DMS79 treated with DMSO at 0.1 percent for 48 hours (cell line): ENCODE data around the gene FBXO11.
A peak's percentile ranks its signal among the peaks of the same experiment; 100 is the strongest.

Experiments
- DNase-seq: peaks from one replicate; lab custom pipeline; 2025; lab: John Stamatoyannopoulos, UW

The FBXO11 gene

DNA sequence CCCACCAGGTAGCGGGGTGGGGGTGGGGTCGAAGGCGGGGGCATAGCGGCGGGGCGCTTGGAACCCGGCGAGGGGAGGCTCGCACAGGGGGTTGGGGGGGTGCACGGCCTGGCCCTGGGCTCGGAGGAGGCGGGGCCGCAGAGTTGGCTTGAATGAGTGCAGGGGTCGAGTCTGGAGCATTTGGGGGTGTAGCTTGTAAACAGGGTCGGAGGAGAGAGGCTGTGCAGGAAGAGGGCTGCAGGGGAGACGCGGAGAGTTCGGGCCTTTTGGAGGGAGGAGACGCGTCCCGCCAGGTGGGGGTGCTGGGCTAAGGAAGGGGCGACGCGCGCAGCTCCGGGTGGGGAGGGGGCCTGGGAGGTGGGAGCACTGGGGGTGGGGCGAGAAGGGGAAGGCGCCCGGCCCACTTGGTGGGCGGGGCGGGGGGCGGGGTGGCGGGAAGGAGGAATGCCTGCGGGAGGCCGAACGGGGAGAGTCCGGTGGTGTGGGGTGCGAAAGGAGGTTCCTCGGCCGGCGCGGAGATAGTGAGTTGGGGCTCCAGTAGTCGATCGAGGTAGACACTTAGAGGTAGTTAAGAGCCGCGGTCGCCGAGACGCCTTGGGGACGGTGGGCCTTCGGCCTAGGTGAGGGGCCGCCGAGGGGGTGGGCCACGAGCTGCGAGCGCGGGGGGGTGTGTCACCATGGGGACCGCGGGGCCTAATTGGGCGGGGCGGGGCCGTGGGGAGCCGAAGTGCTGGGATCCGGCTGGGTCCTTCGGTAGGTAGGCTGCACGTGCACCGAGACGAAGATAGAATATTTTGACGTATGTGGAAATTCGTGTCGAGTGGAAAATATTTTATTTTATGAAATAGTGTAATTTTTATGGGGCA lies 122.6 kb downstream of the FBXO11 start:
- DNase-seq: peak; percentile 75

DNA sequence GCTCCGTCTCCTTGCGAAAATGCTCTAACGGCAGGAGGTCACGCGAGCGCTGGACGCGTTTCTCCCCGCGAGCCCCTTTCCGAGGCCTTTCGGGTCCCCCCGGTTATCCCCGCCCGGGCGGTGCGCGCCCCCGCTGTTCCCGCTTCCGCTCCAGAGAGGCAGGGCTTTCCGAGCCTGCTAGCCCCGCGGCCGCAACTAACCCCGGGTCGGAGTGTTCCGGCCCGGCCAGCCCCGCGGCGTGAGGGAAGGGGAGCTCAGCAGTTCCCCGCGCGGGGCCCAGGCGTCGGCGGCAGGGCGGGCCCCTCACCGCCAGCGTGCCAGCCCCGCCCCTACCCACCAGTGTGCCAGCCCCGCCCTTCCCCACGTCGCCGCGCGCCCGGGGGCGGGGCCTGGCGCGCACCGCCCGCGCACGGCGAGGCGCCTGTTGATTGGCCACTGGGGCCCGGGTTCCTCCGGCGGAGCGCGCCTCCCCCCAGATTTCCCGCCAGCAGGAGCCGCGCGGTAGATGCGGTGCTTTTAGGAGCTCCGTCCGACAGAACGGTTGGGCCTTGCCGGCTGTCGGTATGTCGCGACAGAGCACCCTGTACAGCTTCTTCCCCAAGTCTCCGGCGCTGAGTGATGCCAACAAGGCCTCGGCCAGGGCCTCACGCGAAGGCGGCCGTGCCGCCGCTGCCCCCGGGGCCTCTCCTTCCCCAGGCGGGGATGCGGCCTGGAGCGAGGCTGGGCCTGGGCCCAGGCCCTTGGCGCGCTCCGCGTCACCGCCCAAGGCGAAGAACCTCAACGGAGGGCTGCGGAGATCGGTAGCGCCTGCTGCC lies 123.4 kb downstream of the FBXO11 start, which contains the start of gene MSH6:
MSH6 (plus strand) TSS at position 475 of the 815 bp plus-strand sequence; CDS start at position 564, 89 bp downstream.
- peak; percentile 82 for DNase-seq

GRCh38 chr2:47782381-47782670 lies 124.0 kb downstream of the FBXO11 start:
- DNase-seq: peak; percentile 62

GRCh38 chr2:47779426-47779790 lies 126.9 kb downstream of the FBXO11 start:
- no peak for DNase-seq

DNA sequence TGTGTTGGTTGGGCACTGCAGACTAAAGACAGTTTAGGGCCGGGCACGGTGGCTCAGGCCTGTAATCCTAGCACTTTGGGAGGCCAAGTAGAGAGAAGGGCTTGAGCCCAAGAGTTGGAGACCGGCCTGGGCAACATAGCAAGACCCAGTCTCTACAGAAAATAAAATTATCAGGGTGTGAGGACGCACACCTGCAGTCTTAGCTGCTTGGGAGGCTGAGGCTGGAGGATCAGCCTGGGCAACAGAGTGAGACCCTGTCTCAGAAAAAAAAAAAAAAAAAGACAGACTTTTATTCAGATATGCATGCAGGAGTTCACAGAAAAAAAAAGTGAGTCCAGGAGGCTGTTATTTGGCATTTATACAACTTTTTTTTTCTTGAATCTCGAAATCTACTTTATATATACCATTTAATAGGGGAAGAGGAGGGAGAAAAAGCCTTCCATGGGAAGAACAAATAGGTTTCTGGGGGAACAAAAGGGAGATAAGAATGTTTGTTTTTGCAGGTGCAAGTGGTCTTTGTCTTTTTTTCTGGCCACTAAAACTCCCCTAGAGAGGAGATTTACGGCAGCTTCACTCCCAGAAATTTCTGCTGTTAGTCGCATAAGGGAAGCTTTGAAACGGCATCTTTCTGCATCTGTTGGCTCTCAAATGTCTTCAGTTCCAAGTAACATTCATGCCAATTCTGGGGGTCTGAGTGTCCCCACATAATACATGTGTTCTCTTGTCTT lies 127.4 kb downstream of the FBXO11 start:
- DNase-seq: no peak

DNA sequence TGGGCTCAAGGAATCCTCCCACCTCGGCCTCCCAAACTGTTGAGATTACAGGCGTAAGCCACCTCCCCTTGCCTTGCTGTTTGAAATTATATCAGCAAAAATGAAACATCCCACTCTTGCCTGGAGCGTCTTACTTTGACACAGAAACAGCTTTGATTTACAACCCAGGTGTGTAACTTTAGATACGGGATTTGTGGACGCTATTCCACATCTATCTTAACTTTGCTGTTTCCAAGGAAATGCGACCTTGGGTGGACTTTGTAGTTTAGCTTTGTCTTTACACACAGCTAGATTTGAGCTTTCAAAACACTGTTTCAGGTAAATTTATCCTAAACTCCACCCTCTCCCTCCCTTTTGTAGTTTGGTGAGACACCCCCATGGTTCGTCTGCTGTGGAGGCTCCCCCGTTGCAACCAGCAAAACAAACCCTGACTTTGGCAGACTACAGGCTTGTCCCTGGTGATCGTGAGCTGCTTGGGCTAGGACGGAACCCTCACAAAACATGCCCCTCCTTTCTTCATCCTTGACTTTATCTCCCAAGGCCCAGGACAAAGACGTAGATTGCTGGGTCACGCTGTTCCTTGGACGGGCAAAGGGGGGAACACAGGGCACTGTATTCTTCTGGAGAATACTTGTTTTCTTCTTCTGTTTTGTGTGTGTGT lies 128.9 kb downstream of the FBXO11 start:
- no peak for DNase-seq

- no peak for DNase-seq
Measured at GRCh38 chr2:47774567-47774966, 131.7 kb downstream of the FBXO11 start.

GRCh38 chr2:47772343-47772742 lies 134.0 kb downstream of the FBXO11 start:
- DNase-seq: no peak

GRCh38 chr2:47771211-47771610 lies 135.1 kb downstream of the FBXO11 start:
- peak; percentile 14 for DNase-seq

DNA sequence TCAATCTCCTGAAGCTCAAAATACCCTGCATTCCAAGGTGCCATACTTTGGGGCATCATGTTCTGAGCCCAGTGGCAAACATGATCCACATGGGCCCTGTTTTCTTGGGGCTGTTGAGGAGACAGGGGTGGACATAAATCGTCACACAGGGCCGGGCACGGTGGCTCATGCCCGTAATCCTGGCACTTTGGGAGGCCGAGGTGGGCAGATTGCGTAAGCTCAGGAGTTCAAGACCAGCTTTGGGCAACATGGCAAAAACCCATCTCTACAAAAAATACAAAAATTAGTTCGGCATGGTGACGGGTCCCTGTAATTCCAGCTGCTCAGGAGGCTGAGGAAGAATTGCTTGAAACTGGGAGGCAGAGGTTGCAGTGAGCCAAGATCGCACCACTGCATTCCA lies 137.0 kb downstream of the FBXO11 start:
- no peak for DNase-seq

DNA sequence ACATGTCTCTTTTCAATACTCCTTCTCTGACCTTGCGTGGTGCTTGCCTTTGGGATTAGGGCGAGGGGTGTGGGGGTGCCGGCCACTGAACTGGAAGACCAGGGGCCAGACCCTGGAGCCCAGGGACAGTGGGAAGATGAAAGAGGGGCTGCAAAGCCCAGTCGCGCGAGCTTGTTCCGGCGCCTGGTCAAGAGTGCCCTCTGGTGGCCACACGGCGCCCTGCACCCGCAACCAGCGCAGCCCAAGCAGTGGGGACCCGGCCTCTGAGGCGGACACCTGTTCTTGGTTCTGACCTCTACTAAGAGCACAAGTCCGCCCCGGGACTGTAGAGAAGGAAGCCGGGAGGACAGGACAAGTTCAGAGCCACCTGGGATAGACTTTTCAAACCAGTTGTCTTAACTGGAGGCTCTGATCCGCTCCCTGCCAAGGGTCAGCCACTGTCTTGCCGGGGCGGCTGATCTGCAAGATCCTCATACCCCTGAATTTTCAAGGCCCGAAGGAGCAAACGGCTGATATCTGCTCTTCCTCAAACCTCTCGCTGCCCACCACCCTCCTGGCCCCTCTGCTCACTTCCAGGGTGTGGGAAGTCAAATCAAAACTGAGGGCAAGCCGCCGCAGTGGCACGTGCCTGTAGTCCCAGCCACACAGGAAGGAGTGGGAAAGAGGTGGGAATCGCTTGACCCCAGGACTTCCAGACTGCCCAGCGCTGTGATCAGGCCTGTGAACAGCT lies 138.3 kb downstream of the FBXO11 start:
- peak; percentile 50 for DNase-seq

DNA sequence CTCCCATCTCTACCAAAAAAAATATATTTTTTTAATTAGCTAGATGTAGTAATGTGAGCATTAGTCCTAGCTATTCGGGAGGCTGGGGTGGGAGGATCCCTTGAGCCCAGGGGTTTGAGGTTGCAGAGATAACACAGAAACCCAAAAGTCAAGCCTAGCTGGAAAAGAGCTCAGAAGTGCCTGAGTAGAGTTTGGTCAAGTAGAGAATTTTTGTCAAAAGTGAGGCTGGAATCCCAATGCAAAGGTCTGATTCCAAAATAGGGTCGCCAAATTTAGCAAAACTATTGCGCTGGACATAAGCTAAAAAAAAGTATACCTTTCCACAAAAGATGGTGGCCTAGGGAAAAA lies 138.8 kb downstream of the FBXO11 start:
- DNase-seq: no peak

- DNase-seq: peak; percentile 8
Measured at GRCh38 chr2:47751856-47752414, 154.4 kb downstream of the FBXO11 start.

GRCh38 chr2:47747878-47748277 lies 158.4 kb downstream of the FBXO11 start:
- DNase-seq: no peak

- no peak for DNase-seq
Measured at GRCh38 chr2:47744074-47744473, 162.2 kb downstream of the FBXO11 start.

GRCh38 chr2:47741637-47742036 lies 164.7 kb downstream of the FBXO11 start:
- no peak for DNase-seq

GRCh38 chr2:47741101-47741500 lies 165.2 kb downstream of the FBXO11 start:
- no peak for DNase-seq
